ENCODE data around the gene OGFR.

DNA sequence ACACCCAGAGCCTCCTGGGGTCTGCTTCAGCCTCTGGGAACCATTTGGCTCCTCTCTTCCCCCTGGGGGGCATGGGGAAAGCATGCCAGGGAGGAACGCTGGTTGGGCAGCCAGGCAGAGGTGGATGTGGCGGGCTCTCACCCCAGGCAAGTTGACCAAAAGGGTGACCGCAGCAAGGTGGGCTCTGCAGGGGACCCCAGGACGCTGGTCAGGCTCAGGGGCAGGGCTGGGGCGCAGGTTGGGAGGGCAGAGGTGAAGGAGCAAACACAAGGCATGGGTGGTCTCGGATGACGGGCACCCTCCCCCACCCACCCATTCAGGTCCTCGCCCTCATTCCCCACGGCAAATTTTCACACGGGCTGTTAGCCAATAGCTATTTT, 38.6 kb upstream of the OGFR start:
- TF ChIP-seq, protein P1, sequence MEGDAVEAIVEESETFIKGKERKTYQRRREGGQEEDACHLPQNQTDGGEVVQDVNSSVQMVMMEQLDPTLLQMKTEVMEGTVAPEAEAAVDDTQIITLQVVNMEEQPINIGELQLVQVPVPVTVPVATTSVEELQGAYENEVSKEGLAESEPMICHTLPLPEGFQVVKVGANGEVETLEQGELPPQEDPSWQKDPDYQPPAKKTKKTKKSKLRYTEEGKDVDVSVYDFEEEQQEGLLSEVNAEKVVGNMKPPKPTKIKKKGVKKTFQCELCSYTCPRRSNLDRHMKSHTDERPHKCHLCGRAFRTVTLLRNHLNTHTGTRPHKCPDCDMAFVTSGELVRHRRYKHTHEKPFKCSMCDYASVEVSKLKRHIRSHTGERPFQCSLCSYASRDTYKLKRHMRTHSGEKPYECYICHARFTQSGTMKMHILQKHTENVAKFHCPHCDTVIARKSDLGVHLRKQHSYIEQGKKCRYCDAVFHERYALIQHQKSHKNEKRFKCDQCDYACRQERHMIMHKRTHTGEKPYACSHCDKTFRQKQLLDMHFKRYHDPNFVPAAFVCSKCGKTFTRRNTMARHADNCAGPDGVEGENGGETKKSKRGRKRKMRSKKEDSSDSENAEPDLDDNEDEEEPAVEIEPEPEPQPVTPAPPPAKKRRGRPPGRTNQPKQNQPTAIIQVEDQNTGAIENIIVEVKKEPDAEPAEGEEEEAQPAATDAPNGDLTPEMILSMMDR (IDR thresholded peaks at IDR 0.05): no peak
- no peak for TF ChIP-seq POLR2A (IDR thresholded peaks at IDR 0.05)

Measured in Peyer's patch (tissue), 4 donors.